Vagina (tissue), 2 donors: ENCODE results near the gene PCSK9.

Experiments
- CTCF ChIP-seq, 3 experiments: fragments of 450-650 bp in 2 of 3; fragments of 200-600 bp in 1 of 3; sonication (generic) in 1 of 3; IDR thresholded peaks; one replicate each; pipeline ENCODE4 v1.5.1; 2017 to 2019; ENCODE audit warnings: antibody characterized with exemption in 3 of 3, mild to moderate bottlenecking in 2 of 3, moderate library complexity in 2 of 3
- POLR2A ChIP-seq, 2 donors: fragments of 450-650 bp; IDR thresholded peaks; one replicate each; pipeline ENCODE4 v1.6.1; 2017; ENCODE audit warnings: antibody characterized with exemption in 2 of 2, mild to moderate bottlenecking in 2 of 2, moderate library complexity in 2 of 2
- POLR2AphosphoS5 ChIP-seq, 2 donors: sonication (generic); formaldehyde crosslinking; IDR thresholded peaks; one replicate each; pipeline ENCODE4 v1.9.0; 2017; ENCODE audit warnings: antibody characterized with exemption in 2 of 2, mild to moderate bottlenecking in 2 of 2, low read depth in 1 of 2; ENCODE audit not compliant: insufficient read depth in 1 of 2

- TF ChIP-seq CTCF (IDR thresholded peaks at IDR 0.05) (no peak), POLR2A (IDR thresholded peaks at IDR 0.05) (no peak), POLR2AphosphoS5 (IDR thresholded peaks at IDR 0.05; ENCODE audit: insufficient read depth in 1 of 2, low read depth in 1 of 2) (no peak)
These were observed 3.4 kb upstream of the PCSK9 start for GRCh38 chr1:55035904-55036303.
